GM21528 (cell line): Measurements from ENCODE around the gene SLC17A2.

ENCODE experiments used
- ATAC-seq: cut with Tn5 transposase; IDR thresholded peaks from one replicate; pipeline ENCODE4 v1.9.1; 2021; ENCODE audit warnings: mild to moderate bottlenecking, moderate library complexity; ENCODE audit not compliant: unreplicated experiment, low FRiP score

The SLC17A2 gene

GRCh38 chr6:25930532-25931410 lies at the start of gene SLC17A2:
Gene SLC17A2, minus strand, starts transcription at chr6:25930691. Its CDS starts 4,895 bp downstream, at chr6:25925796.
- ATAC-seq, result no peak

- ATAC-seq, result no peak
These were observed 45.6 kb upstream of the SLC17A2 start for GRCh38 chr6:25975923-25976560.

- no peak for ATAC-seq
These were observed 43.5 kb upstream of the SLC17A2 start for GRCh38 chr6:25973923-25974555.

GRCh38 chr6:25972902-25973301 lies 42.4 kb upstream of the SLC17A2 start:
- no peak for ATAC-seq

- no peak for ATAC-seq
These were observed 41.6 kb upstream of the SLC17A2 start for GRCh38 chr6:25972128-25972527.

- ATAC-seq, result no peak
These were observed 40.8 kb upstream of the SLC17A2 start for GRCh38 chr6:25971187-25971821.

GRCh38 chr6:25968769-25969168 lies 38.3 kb upstream of the SLC17A2 start:
- ATAC-seq, result no peak

- ATAC-seq, result no peak
These were observed 36.2 kb upstream of the SLC17A2 start for GRCh38 chr6:25966711-25967110.

GRCh38 chr6:25965058-25965457 lies 34.6 kb upstream of the SLC17A2 start:
- no peak for ATAC-seq

GRCh38 chr6:25963426-25964123 lies 33.1 kb upstream of the SLC17A2 start:
- no peak for ATAC-seq

- ATAC-seq, result peak; percentile 78
These were observed 31.9 kb upstream of the SLC17A2 start, which contains the start of gene TRIM38 for GRCh38 chr6:25962149-25963127. Gene TRIM38, plus strand, starts transcription at chr6:25962802. Its CDS starts 3,721 bp downstream, at chr6:25966523.

- ATAC-seq, result no peak
These were observed 31.2 kb upstream of the SLC17A2 start for GRCh38 chr6:25961619-25962148.

GRCh38 chr6:25960734-25961133 lies 30.2 kb upstream of the SLC17A2 start:
- no peak for ATAC-seq

GRCh38 chr6:25959890-25960536 lies 29.5 kb upstream of the SLC17A2 start:
- ATAC-seq, result no peak

GRCh38 chr6:25958700-25959162 lies 28.2 kb upstream of the SLC17A2 start:
- no peak for ATAC-seq

- no peak for ATAC-seq
These were observed 25.7 kb upstream of the SLC17A2 start for GRCh38 chr6:25956226-25956625.

- no peak for ATAC-seq
These were observed 24.3 kb upstream of the SLC17A2 start for GRCh38 chr6:25954756-25955155.

- ATAC-seq, result no peak
These were observed 23.2 kb upstream of the SLC17A2 start for GRCh38 chr6:25953733-25954132.
